Measurements from ENCODE around the gene DNLZ. TPM values are rescaled to one million over a fixed set of nuclear protein-coding genes. Genes with fewer than 3 reads are reported as not detected.

DNLZ gene
- total RNA-seq, 4 donors from 2014 or later: 16.2 to 58.4 (median 23.1) TPM

- Histone ChIP-seq H3K27me3 (no peaks in the 10 kb centered on the region), H3K27ac (no peak overlapping the region), H3K4me3 (replicated peaks in 1 of 3) (no peak overlapping the region), H3K36me3 (no peaks in the 10 kb centered on the region), H3K4me1 (no peaks in the 10 kb centered on the region), H3K9me3 (no peaks in the 10 kb centered on the region)
- DNase-seq: no peak
- TF ChIP-seq, protein P1, sequence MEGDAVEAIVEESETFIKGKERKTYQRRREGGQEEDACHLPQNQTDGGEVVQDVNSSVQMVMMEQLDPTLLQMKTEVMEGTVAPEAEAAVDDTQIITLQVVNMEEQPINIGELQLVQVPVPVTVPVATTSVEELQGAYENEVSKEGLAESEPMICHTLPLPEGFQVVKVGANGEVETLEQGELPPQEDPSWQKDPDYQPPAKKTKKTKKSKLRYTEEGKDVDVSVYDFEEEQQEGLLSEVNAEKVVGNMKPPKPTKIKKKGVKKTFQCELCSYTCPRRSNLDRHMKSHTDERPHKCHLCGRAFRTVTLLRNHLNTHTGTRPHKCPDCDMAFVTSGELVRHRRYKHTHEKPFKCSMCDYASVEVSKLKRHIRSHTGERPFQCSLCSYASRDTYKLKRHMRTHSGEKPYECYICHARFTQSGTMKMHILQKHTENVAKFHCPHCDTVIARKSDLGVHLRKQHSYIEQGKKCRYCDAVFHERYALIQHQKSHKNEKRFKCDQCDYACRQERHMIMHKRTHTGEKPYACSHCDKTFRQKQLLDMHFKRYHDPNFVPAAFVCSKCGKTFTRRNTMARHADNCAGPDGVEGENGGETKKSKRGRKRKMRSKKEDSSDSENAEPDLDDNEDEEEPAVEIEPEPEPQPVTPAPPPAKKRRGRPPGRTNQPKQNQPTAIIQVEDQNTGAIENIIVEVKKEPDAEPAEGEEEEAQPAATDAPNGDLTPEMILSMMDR (IDR thresholded peaks at IDR 0.05): no peak
- no peak for TF ChIP-seq POLR2A (IDR thresholded peaks at IDR 0.05)
- WGBS, 2 donors: 89 to 96% methylated on average over 3 to 6 of the region's 16 CpGs
- intact Hi-C loops (cut with DNase I): no loop called here
Measured at GRCh38 chr9:136318776-136319241, 44.7 kb downstream of the DNLZ start.

DNA sequence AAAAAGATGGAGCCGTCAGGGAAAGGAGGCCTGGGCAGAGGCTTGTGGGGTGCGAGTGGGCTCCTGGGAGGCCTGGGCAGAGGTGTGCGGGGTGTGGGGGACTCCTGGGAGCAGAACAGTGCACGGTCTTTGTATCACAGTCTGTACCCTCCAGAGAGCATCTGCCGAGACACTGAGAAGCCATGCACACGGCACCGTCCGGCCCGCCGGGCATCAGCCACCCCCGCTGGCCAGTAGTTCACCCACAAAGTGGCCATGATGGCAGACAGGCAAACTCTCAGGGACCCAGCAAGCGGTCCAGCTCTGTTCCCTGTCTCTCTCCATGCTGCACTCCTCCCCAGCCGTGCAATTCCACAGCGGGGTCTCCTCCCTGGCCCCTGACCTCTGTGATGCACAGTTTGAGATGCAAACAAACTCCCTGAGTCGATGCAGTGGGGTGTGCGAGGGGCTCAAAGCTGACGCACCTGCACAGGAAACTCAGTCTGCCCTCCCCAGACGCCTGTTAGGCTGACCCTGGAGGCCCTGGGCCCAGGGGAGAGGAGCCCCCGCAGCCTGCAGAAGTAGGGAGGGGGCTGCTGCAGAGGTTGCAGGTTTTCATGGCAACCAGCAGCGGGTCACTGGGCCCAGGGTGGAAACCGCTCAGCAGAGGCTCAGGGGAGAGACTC lies 45.3 kb downstream of the DNLZ start:
- Histone ChIP-seq H3K9me3 (no peaks in the 10 kb centered on the region), H3K36me3 (no peaks in the 10 kb centered on the region), H3K4me1 (no peaks in the 10 kb centered on the region), H3K27me3 (no peaks in the 10 kb centered on the region), H3K27ac (no peak overlapping the region), H3K4me3 (replicated peaks in 1 of 3) (no peak overlapping the region)
- intact Hi-C loops (cut with DNase I): no loop called here
- TF ChIP-seq, protein P1 (IDR thresholded peaks at IDR 0.05): no peak
- no peak for TF ChIP-seq POLR2A (IDR thresholded peaks at IDR 0.05)
- DNase-seq: no peak
- 82 to 84% methylated on average over 11 to 19 of the region's 21 CpGs for WGBS, 2 donors

DNA sequence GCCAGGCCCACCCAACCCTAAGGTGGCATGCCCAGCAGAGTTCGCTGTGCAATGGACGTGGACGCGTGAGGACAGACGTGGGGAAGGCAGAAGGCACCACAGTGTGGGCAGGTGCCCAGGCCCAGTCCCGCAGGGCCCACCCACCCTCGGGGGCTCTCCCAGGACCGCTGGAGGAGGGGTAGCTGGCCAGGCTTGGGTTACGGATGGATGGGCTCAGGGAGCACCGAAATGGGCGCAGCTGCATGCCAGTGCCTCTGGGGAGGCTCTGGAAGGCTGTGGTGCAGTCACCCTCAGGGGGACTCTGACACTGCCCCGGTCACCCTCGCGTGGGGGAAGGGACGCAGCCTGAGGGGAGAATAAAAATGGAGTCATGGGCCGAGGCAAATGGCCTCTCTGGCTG lies 45.8 kb downstream of the DNLZ start:
- intact Hi-C loops (cut with DNase I): no loop called here
- H3K36me3 ChIP-seq: no peaks in the 10 kb centered on the region
- H3K27me3 ChIP-seq: no peaks in the 10 kb centered on the region
- no peak for TF ChIP-seq POLR2A (IDR thresholded peaks at IDR 0.05)
- TF ChIP-seq, protein P1 (IDR thresholded peaks at IDR 0.05): no peak
- H3K4me3 ChIP-seq (replicated peaks in 1 of 3): no peak overlapping the region
- DNase-seq: no peak
- H3K9me3 ChIP-seq: no peaks in the 10 kb centered on the region
- 87 to 89% methylated on average over 14 to 16 of the region's 16 CpGs for WGBS, 2 donors
- H3K4me1 ChIP-seq: no peaks in the 10 kb centered on the region
- H3K27ac ChIP-seq: no peak overlapping the region

- peaks cover 0 to under 1% of the 10 kb centered on the region in 2 donors for H3K4me1 ChIP-seq
- H3K27me3 ChIP-seq: no peaks in the 10 kb centered on the region
- no peaks in the 10 kb centered on the region for H3K9me3 ChIP-seq
- intact Hi-C loops (cut with DNase I): no loop called here
- no peak overlapping the region for H3K27ac ChIP-seq
- 83 to 99% methylated on average over 5 to 10 of the region's 13 CpGs for WGBS, 2 donors
- DNase-seq: no peak
- no peaks in the 10 kb centered on the region for H3K36me3 ChIP-seq
- TF ChIP-seq POLR2A (IDR thresholded peaks at IDR 0.05): no peak
- TF ChIP-seq, protein P1 (IDR thresholded peaks at IDR 0.05): no peak
- no peak overlapping the region for H3K4me3 ChIP-seq (replicated peaks in 1 of 3)
Measured at GRCh38 chr9:136316896-136317676, 46.5 kb downstream of the DNLZ start.

DNA sequence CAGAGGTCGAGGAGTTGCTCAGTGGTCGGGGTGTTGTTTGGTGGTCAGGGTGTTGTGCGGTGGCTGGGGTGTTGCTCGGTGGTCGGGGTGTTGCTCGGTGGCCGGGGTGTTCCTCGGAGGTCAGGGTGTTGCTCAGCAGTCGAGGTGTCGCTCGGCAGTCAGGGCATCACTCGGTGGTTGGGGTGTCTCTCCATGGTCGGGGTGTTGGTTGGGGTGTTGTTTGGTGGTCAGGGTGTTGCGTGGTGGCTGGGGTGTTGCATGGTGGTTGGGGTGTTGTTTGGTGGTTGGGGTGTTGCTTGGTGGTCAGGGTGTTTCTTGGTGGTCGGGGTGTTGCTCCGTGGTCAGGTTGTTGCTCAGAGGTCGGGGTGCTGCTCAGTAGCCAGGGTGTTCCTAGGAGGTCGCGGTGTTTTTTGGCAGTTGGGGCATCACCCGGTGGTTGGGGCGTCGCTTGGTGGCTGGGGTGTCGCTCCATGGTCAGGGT lies 47.2 kb downstream of the DNLZ start:
- 90% methylated on average over 23 of the region's 23 CpGs for WGBS, 2 donors
- Histone ChIP-seq H3K27ac (no peak overlapping the region), H3K36me3 (no peaks in the 10 kb centered on the region), H3K4me3 (replicated peaks in 1 of 3) (no peak overlapping the region), H3K27me3 (no peaks in the 10 kb centered on the region), H3K9me3 (no peaks in the 10 kb centered on the region), H3K4me1 (peaks cover 6 to 8% of the 10 kb centered on the region in 2 donors)
- intact Hi-C loops (cut with DNase I): no loop called here
- no peak for TF ChIP-seq POLR2A (IDR thresholded peaks at IDR 0.05)
- no peak for DNase-seq

All from thyroid gland (tissue), 4 donors.